ENCODE data around the gene PCDHGA4. TPM values are rescaled to one million over a fixed set of nuclear protein-coding genes. Genes with fewer than 3 reads are reported as not detected.
"Not testable (repeated sequence)": the region's sequence is repeated elsewhere in the genome, so short reads cannot be mapped to it uniquely, and the experiment has no call there.

PCDHGA4 gene
- total and polyA plus RNA-seq, 9 donors = 1.2 to 8.2 (median 5.7) TPM

DNA sequence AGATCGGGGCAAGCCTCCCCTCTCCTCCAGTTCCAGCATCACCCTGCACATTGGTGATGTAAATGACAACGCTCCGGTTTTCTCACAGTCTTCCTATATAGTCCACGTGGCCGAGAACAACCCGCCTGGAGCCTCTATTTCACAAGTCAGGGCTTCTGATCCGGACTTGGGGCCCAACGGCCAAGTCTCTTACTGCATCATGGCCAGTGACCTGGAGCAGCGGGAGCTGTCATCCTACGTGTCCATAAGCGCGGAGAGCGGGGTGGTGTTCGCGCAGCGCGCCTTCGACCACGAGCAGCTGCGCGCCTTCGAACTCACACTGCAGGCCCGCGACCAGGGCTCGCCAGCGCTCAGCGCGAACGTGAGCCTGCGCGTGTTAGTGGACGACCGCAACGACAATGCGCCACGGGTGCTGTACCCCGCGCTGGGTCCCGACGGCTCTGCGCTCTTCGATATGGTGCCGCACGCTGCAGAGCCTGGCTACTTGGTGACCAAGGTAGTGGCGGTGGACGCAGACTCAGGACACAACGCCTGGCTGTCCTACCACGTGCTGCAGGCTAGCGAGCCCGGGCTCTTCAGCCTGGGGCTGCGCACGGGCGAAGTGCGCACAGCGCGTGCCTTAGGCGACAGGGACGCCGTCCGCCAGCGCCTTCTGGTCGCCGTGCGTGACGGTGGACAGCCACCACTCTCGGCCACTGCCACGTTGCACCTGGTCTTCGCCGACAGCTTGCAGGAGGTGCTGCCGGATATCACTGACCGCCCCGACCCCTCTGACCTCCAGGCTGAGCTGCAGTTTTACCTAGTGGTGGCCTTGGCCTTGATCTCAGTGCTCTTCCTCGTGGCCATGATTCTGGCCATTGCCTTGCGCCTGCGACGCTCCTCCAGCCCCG, 34.6 kb downstream of the PCDHGA4 start:
- intact Hi-C loops (cut with DNase I) = loop anchor here in 2 of 4 donors (1.0 to 10.0 kb wide), 2 partner anchors 8 to 165 kb away; no protein-coding TSS in a partner anchor
- Histone ChIP-seq H3K4me3 (no peak overlapping the region), H3K4me1 (ENCODE audit: insufficient read depth) (no peaks in the 10 kb centered on the region), H3K36me3 (no peaks in the 10 kb centered on the region), H3K9me3 (peaks cover 15 to 61% of the 10 kb centered on the region in 2 donors), H3K27ac (no peak overlapping the region), H3K27me3 (no peaks in the 10 kb centered on the region)
- WGBS, 3 donors = 30 to 46% (median 32%) methylated on average over 50 to 77 of the region's 77 CpGs
- TF ChIP-seq, protein P1, sequence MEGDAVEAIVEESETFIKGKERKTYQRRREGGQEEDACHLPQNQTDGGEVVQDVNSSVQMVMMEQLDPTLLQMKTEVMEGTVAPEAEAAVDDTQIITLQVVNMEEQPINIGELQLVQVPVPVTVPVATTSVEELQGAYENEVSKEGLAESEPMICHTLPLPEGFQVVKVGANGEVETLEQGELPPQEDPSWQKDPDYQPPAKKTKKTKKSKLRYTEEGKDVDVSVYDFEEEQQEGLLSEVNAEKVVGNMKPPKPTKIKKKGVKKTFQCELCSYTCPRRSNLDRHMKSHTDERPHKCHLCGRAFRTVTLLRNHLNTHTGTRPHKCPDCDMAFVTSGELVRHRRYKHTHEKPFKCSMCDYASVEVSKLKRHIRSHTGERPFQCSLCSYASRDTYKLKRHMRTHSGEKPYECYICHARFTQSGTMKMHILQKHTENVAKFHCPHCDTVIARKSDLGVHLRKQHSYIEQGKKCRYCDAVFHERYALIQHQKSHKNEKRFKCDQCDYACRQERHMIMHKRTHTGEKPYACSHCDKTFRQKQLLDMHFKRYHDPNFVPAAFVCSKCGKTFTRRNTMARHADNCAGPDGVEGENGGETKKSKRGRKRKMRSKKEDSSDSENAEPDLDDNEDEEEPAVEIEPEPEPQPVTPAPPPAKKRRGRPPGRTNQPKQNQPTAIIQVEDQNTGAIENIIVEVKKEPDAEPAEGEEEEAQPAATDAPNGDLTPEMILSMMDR (IDR thresholded peaks at IDR 0.05) = no peak
- TF ChIP-seq EP300 (IDR thresholded peaks at IDR 0.05) (no peak), POLR2A (IDR thresholded peaks at IDR 0.05) (no peak)
- no peak for DNase-seq

DNA sequence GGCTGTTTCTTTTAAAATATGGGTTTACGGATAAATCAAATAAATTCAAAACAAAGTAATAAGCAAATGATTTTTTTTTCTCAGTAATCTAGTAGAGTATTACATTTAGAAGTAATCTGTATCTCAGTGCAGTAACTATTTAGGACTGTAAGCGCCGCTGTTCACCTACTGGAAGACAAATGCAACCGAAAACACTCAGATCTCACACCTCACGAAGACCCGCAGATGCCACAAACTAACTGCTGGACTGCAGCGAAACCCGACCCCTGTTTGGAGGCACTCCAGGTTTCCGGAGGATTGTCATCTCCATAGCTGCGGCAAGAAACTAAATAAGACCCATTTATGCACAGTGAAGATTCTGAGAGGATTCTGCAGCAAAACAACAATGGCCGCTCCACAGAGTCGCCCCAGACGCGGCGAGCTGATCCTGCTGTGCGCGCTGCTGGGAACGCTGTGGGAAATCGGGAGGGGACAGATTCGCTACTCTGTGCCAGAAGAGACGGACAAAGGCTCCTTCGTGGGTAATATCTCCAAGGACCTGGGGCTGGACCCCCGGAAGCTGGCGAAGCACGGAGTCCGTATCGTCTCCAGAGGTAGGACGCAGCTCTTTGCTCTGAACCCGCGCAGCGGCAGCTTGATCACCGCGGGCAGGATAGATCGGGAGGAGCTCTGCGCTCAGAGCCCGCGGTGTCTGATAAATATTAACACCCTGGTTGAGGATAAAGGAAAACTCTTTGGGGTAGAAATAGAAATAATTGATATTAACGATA, 37.8 kb downstream of the PCDHGA4 start, which contains the start of gene PCDHGA8:
Gene PCDHGA8 (plus strand): TSS at position 205 of the 770 bp plus-strand sequence. CDS start 181 bp downstream, at position 386.
- peaks cover 9 to 50% of the 10 kb centered on the region in 2 donors for H3K9me3 ChIP-seq
- no peaks in the 10 kb centered on the region for H3K4me1 ChIP-seq (ENCODE audit: insufficient read depth)
- H3K27me3 ChIP-seq = no peaks in the 10 kb centered on the region
- H3K36me3 ChIP-seq = no peaks in the 10 kb centered on the region
- WGBS, 3 donors = 24 to 34% (median 26%) methylated on average over 38 of the region's 38 CpGs
- TF ChIP-seq EP300 (IDR thresholded peaks at IDR 0.05) = no peak
- no peak for TF ChIP-seq POLR2A (IDR thresholded peaks at IDR 0.05)
- TF ChIP-seq, protein P1 (IDR thresholded peaks at IDR 0.05) = no peak
- intact Hi-C loops (cut with DNase I) = loop anchor here in 1 of 4 donors (10.0 kb wide), 1 partner anchor 162 kb away; no protein-coding TSS in a partner anchor
- H3K4me3 ChIP-seq = no peak within 1 kb of the TSS
- DNase-seq = no peak
- no peak within 1 kb of the TSS for H3K27ac ChIP-seq

DNA sequence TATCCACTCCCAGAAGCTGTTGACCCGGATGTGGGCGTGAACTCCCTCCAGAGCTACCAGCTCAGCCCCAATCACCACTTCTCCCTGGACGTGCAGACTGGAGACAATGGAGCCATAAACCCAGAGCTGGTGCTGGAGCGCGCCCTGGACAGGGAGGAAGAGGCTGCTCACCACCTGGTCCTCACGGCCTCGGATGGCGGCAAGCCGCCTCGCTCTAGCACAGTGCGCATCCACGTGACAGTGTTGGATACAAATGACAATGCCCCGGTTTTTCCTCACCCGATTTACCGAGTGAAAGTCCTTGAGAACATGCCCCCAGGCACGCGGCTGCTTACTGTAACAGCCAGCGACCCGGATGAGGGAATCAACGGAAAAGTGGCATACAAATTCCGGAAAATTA, 38.4 kb downstream of the PCDHGA4 start:
- H3K36me3 ChIP-seq = no peaks in the 10 kb centered on the region
- no peaks in the 10 kb centered on the region for H3K27me3 ChIP-seq
- intact Hi-C loops (cut with DNase I) = loop anchor here in 1 of 4 donors (10.0 kb wide), 1 partner anchor 162 kb away; no protein-coding TSS in a partner anchor
- DNase-seq = no peak
- no peaks in the 10 kb centered on the region for H3K4me1 ChIP-seq (ENCODE audit: insufficient read depth)
- H3K4me3 ChIP-seq = no peak overlapping the region
- peaks cover 9 to 48% of the 10 kb centered on the region in 2 donors for H3K9me3 ChIP-seq
- H3K27ac ChIP-seq = no peak overlapping the region
- WGBS, 3 donors = 30 to 44% (median 30%) methylated on average over 21 of the region's 21 CpGs
- TF ChIP-seq POLR2A (IDR thresholded peaks at IDR 0.05) = no peak
- TF ChIP-seq, protein P1 (IDR thresholded peaks at IDR 0.05) = no peak
- TF ChIP-seq EP300 (IDR thresholded peaks at IDR 0.05) = no peak

DNA sequence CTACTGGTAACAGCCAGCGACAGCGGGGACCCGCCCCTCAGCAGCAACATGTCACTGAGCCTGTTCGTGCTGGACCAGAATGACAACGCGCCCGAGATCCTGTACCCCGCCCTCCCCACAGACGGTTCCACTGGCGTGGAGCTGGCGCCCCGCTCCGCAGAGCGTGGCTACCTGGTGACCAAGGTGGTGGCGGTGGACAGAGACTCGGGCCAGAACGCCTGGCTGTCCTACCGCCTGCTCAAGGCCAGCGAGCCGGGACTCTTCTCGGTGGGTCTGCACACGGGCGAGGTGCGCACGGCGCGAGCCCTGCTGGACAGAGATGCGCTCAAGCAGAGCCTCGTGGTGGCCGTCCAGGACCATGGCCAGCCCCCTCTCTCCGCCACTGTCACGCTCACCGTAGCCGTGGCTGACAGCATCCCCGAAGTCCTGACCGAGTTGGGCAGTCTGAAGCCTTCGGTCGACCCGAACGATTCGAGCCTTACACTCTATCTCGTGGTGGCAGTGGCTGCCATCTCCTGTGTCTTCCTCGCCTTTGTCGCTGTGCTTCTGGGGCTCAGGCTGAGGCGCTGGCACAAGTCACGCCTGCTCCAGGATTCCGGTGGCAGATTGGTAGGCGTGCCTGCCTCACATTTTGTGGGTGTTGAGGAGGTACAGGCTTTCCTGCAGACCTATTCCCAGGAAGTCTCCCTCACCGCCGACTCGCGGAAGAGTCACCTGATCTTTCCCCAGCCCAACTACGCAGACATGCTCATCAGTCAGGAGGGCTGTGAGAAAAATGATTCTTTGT, 39.8 kb downstream of the PCDHGA4 start:
- 29 to 46% (median 39%) methylated on average over 44 to 49 of the region's 53 CpGs for WGBS, 3 donors
- H3K27ac ChIP-seq; H3K4me1 ChIP-seq (ENCODE audit: insufficient read depth); H3K36me3 ChIP-seq; H3K27me3 ChIP-seq; H3K4me3 ChIP-seq; DNase-seq: not testable (repeated sequence)
- intact Hi-C loops (cut with DNase I) = loop anchor here in 1 of 4 donors (10.0 kb wide), 1 partner anchor 160 kb away; no protein-coding TSS in a partner anchor
- peaks cover 14 to 44% of the 10 kb centered on the region in 2 donors for H3K9me3 ChIP-seq

Measured in ovary (tissue), 9 donors.